ENCODE data around the gene EOGT. TPM values are rescaled to one million over a fixed set of nuclear protein-coding genes. Genes with fewer than 3 reads are reported as not detected.

The EOGT gene
- total RNA-seq (2014; rRNA removed; shearing (Covaris generic)), result 42.4 and 47.7 TPM in 2 replicates
- polyA plus RNA-seq (2016; fragmentation: Nextera tagmentation; extraction: Ambion mirVana), result 29.3 and 31.6 TPM in 2 replicates

DNA sequence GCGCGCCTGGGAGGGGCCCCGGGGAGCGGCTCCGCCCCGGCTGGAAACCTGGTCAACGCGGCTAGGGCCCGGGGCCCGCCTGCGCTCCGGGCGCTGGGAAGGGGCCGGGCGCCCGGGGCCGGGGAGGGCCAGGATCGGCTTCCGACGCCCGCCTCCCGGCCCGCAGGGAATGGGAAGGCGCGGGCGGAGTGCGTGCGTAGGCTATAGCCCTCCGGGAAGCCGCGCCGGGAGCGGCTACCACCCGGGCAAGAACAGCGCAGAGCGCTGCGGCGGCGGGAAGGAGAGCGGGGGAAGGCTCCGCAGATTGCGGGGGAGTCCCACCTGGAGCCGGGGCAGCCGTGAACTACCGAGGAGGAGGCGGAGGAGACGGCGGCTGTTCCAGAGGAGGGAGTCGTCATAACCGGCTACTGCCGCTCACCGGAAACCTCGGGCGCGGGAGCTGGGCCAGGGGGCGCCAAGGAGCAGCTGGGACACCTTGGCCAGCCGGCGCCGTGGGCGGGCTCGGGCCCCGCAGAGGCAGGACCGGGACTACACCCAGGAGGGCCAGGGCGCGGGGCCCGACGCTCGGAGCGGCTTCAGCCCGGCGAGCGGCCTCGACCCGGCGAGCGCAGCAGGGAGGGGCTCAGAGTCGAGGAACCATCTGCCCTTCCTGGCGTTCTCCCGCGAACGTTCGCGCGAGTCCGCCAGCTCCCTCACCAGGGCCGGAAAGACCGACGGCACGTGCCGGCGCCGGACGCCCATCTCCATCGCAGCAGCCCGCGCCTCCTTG, at the start of gene EOGT:
Gene EOGT (minus strand): TSS at position 432 of the 769 bp plus-strand sequence. CDS start 3,838 bp downstream, outside the sequence.
- H3K9me2 ChIP-seq (ENCODE audit: insufficient read depth), result no peaks in the 10 kb centered on the region
- H3K4me1 ChIP-seq (ENCODE audit: insufficient read depth), result peaks cover 51% of the 10 kb centered on the region
- H3K4me2 ChIP-seq (ENCODE audit: unreplicated experiment), result peak within 1 kb of the TSS; percentile 93
- peak; percentile 91 for DNase-seq
- no peaks in the 10 kb centered on the region for H3K9me3 ChIP-seq (ENCODE audit: low read depth)
- peaks cover 64% of the 10 kb centered on the region for H3F3A ChIP-seq (ENCODE audit: insufficient read depth)
- peak within 1 kb of the TSS; percentile 73 for H2AFZ ChIP-seq
- peak within 1 kb of the TSS; percentile 95 for H3K27ac ChIP-seq
- no peaks in the 10 kb centered on the region for H3K27me3 ChIP-seq (replicated peaks; ENCODE audit: insufficient read depth)
- 1% methylated on average over 59 to 62 of the region's 96 CpGs for WGBS, 2 experiments (ENCODE audit: low coverage in 1 of 2, low lambda C conversion rate in 2 of 2, missing lambda C conversion rate in 2 of 2)
- no peak for TF ChIP-seq EZH2phosphoT487 (IDR thresholded peaks at IDR 0.05; ENCODE audit: insufficient read depth, low read depth)
- no peak for TF ChIP-seq EZH2 (IDR thresholded peaks at IDR 0.05; ENCODE audit: insufficient read depth, poor library complexity, severe bottlenecking)
- in situ Hi-C loops (cut with MboI), result no loop called here
- peaks cover 59% of the 10 kb centered on the region for H3K79me2 ChIP-seq (ENCODE audit: insufficient read depth)
- no peaks in the 10 kb centered on the region for H4K20me1 ChIP-seq (ENCODE audit: insufficient read depth)
- H3K36me3 ChIP-seq (ENCODE audit: low read depth), result peaks cover 17% of the 10 kb centered on the region
- peak within 1 kb of the TSS; percentile 95 for H3K9ac ChIP-seq
- H3K4me3 ChIP-seq, result peak within 1 kb of the TSS; percentile 81

DNA sequence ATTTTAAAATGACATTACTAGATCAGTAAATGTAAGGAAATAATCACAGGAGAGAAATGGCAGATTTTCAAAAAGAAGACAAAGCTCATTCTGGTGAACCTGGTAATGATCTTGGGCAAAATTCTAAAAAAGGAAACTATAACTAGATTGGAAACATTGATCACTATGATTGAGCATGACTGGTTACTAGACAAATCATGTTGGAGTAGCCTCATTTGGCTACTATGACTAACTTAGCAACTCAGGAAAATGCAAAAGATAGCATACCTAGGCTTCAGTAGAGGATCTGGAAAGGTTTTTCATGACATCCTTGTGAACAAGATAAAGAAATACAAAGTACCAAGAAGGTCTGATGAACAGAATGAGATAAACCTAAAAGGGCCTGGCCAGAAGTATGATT, 46.2 kb upstream of the EOGT start:
- H3K4me1 ChIP-seq (ENCODE audit: insufficient read depth), result no peaks in the 10 kb centered on the region

DNA sequence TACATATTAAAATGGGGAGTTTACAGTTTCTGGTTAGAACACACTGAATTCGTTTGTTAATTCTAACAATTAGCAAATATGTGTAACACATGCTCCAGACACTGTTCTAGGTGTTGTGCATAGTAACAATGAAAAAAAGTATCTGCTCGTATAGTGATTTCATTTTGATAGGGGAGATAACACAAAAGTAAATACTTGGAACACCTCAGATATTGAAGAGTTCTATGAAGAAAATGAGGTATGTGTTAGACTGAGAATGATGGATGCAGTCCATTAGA, 45.4 kb upstream of the EOGT start:
- Histone ChIP-seq H3K27me3 (replicated peaks; ENCODE audit: insufficient read depth) (no peaks in the 10 kb centered on the region), H2AFZ (no peak overlapping the region), H3K4me2 (ENCODE audit: unreplicated experiment) (no peak overlapping the region), H3K4me1 (ENCODE audit: insufficient read depth) (no peaks in the 10 kb centered on the region), H3K9ac (no peak overlapping the region), H3K36me3 (ENCODE audit: low read depth) (peaks cover 69% of the 10 kb centered on the region), H3K4me3 (no peak overlapping the region), H3K9me2 (ENCODE audit: insufficient read depth) (no peaks in the 10 kb centered on the region), H3K9me3 (ENCODE audit: low read depth) (no peaks in the 10 kb centered on the region), H3K27ac (no peak overlapping the region), H3K79me2 (ENCODE audit: insufficient read depth) (no peaks in the 10 kb centered on the region), H4K20me1 (ENCODE audit: insufficient read depth) (no peaks in the 10 kb centered on the region), H3F3A (ENCODE audit: insufficient read depth) (peaks cover 10% of the 10 kb centered on the region)
- no peak for TF ChIP-seq EZH2 (IDR thresholded peaks at IDR 0.05; ENCODE audit: insufficient read depth, poor library complexity, severe bottlenecking)
- no peak for TF ChIP-seq EZH2phosphoT487 (IDR thresholded peaks at IDR 0.05; ENCODE audit: insufficient read depth, low read depth)
- no peak for DNase-seq
- WGBS, 2 experiments (ENCODE audit: low coverage in 1 of 2, low lambda C conversion rate in 2 of 2, missing lambda C conversion rate in 2 of 2), result 94 to 96% methylated on average over 2 of the region's 2 CpGs
- in situ Hi-C loops (cut with MboI), result no loop called here

More for the DNA sequence above, 46.2 kb upstream of the EOGT start:
- H3K9me3 ChIP-seq (ENCODE audit: low read depth), result no peaks in the 10 kb centered on the region
- H3K27ac ChIP-seq, result no peak overlapping the region
- H3K9ac ChIP-seq, result no peak overlapping the region
- no peak overlapping the region for H3K4me3 ChIP-seq
- TF ChIP-seq EZH2phosphoT487 (IDR thresholded peaks at IDR 0.05; ENCODE audit: insufficient read depth, low read depth), result no peak
- no peak for TF ChIP-seq EZH2 (IDR thresholded peaks at IDR 0.05; ENCODE audit: insufficient read depth, poor library complexity, severe bottlenecking)
- no peak overlapping the region for H3K4me2 ChIP-seq (ENCODE audit: unreplicated experiment)
- H3F3A ChIP-seq (ENCODE audit: insufficient read depth), result peaks cover 9% of the 10 kb centered on the region
- in situ Hi-C loops (cut with MboI), result no loop called here
- H2AFZ ChIP-seq, result no peak overlapping the region
- no peak for DNase-seq
- H3K27me3 ChIP-seq (replicated peaks; ENCODE audit: insufficient read depth), result no peaks in the 10 kb centered on the region
- no peaks in the 10 kb centered on the region for H3K79me2 ChIP-seq (ENCODE audit: insufficient read depth)
- H3K36me3 ChIP-seq (ENCODE audit: low read depth), result peaks cover 70% of the 10 kb centered on the region
- no peaks in the 10 kb centered on the region for H4K20me1 ChIP-seq (ENCODE audit: insufficient read depth)
- no peaks in the 10 kb centered on the region for H3K9me2 ChIP-seq (ENCODE audit: insufficient read depth)

DNA sequence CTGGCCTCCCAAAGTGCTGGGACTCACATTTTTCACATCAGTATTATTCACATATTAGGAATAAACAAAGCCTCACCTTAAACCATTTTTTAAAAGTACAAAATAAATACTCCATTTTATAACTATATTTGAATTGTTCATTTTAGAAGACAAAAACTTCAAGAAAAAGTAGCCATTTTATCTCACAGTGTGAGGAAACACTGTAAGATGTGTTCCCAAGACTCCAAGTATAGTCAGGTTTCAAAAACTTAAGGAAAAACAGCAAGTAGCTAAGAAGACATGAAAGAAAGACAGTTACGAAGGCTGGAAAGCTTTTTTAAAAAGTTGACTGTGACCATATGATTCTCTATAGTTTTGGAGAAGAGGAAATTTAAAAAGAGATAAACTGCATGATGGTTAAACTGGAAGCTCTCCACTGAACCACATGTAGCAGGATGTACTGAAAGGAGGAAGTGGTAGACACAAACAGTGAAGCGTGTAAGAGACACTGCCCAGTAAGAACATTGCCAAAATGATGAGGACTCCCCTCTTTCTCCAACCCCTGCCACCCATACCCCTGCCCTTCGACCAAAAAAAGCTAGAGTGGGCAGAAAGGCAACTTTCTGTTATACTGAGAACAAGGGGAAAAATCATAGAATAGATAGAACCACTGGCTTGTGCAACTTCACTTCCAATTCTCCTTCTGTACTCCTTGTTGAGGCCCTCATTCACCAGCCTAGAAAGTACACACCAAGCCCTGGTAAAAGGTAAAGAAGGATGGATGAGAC, 44.9 kb upstream of the EOGT start:
- no peak overlapping the region for H2AFZ ChIP-seq
- H4K20me1 ChIP-seq (ENCODE audit: insufficient read depth), result no peaks in the 10 kb centered on the region
- H3K36me3 ChIP-seq (ENCODE audit: low read depth), result peaks cover 68% of the 10 kb centered on the region
- H3K9ac ChIP-seq, result no peak overlapping the region
- H3K4me2 ChIP-seq (ENCODE audit: unreplicated experiment), result no peak overlapping the region
- no peak overlapping the region for H3K4me3 ChIP-seq
- no peak for DNase-seq
- H3K27me3 ChIP-seq (replicated peaks; ENCODE audit: insufficient read depth), result no peaks in the 10 kb centered on the region
- TF ChIP-seq EZH2 (IDR thresholded peaks at IDR 0.05; ENCODE audit: insufficient read depth, poor library complexity, severe bottlenecking) (no peak), EZH2phosphoT487 (IDR thresholded peaks at IDR 0.05; ENCODE audit: insufficient read depth, low read depth) (no peak)
- H3F3A ChIP-seq (ENCODE audit: insufficient read depth), result peaks cover 15% of the 10 kb centered on the region
- H3K4me1 ChIP-seq (ENCODE audit: insufficient read depth), result no peaks in the 10 kb centered on the region
- in situ Hi-C loops (cut with MboI), result no loop called here
- no peaks in the 10 kb centered on the region for H3K79me2 ChIP-seq (ENCODE audit: insufficient read depth)
- H3K9me3 ChIP-seq (ENCODE audit: low read depth), result no peaks in the 10 kb centered on the region
- no peaks in the 10 kb centered on the region for H3K9me2 ChIP-seq (ENCODE audit: insufficient read depth)
- no peak overlapping the region for H3K27ac ChIP-seq
- WGBS, 2 experiments (ENCODE audit: low coverage in 1 of 2, low lambda C conversion rate in 2 of 2, missing lambda C conversion rate in 2 of 2), result 96 to 97% methylated on average over 3 of the region's 3 CpGs

Data from GM23248 (cell line).